IMR-90 (cell line): ENCODE data around the gene PDGFRA. TPM values are rescaled to one million over a fixed set of nuclear protein-coding genes. Genes with fewer than 3 reads are reported as not detected.

Experiments
- ATAC-seq: fragments of 200-7000 bp; cut with Tn5 transposase; 2 replicates; pipeline ENCODE4 v1.9.1; 2020; ENCODE audit warnings: low read depth, mild to moderate bottlenecking, moderate library complexity
- BruUV-seq: library from RNA; stranded (reverse); fragments of 400-500 nt; replicated peaks from 2 replicates; lab custom pipeline; 2021; lab: Mats Ljungman, UMichigan
- CTCF ChIA-PET: fragments of 300-600 bp; formaldehyde crosslinking; extraction: SDS; loops from one replicate; lab custom pipeline; 2021; ENCODE audit warnings: antibody characterized with exemption; lab: Yijun Ruan, JAX
- POLR2A ChIA-PET: fragments of 300-600 bp; sonication (Branson Sonifier 250); formaldehyde crosslinking; loops from one replicate; lab custom pipeline; 2022; ENCODE audit warnings: antibody characterized with exemption; ENCODE audit not compliant: unreplicated experiment; lab: Charles Lee
- DNase-seq: peaks from one replicate; pipeline ENCODE4 v3.0.0; 2013
- H2AFZ ChIP-seq: replicated peaks from 2 replicates; pipeline ENCODE3; 2013; ENCODE audit warnings: low read length, mild to moderate bottlenecking; ENCODE audit not compliant: poor library complexity
- H2AK5ac ChIP-seq: 2 replicates; pipeline ENCODE4 v1.6.1; 2013; ENCODE audit warnings: low read depth, low read length, inconsistent platforms
- H2AK9ac ChIP-seq: replicated peaks from 2 replicates; pipeline ENCODE3; 2013; ENCODE audit warnings: mild to moderate bottlenecking, low read depth, low read length, moderate library complexity; ENCODE audit not compliant: poor library complexity
- H2BK120ac ChIP-seq: 2 replicates; pipeline ENCODE4 v1.6.1; 2013; ENCODE audit warnings: low read depth, low read length, inconsistent platforms
- H2BK15ac ChIP-seq: 3 replicates; pipeline ENCODE4 v1.6.1; 2013; ENCODE audit warnings: low read depth, low read length, inconsistent platforms
- H2BK20ac ChIP-seq: 2 replicates; pipeline ENCODE4 v1.6.1; 2013; ENCODE audit warnings: low read depth, mild to moderate bottlenecking, inconsistent platforms, low read length, moderate library complexity
- H2BK5ac ChIP-seq: 2 replicates; pipeline ENCODE4 v1.6.1; 2013; ENCODE audit warnings: mild to moderate bottlenecking, low read depth, low read length, inconsistent platforms; ENCODE audit not compliant: poor library complexity, severe bottlenecking
- H3K14ac ChIP-seq: replicated peaks from 2 replicates; pipeline ENCODE4 v1.6.1; 2013; ENCODE audit warnings: low read depth, low read length, inconsistent platforms
- H3K18ac ChIP-seq: 2 replicates; pipeline ENCODE4 v1.6.1; 2013; ENCODE audit warnings: low read depth, low read length, control low read depth
- H3K23ac ChIP-seq: 2 replicates; pipeline ENCODE4 v1.6.1; 2013; ENCODE audit warnings: low read depth, low read length, inconsistent platforms
- H3K27ac ChIP-seq: 2 replicates; pipeline ENCODE4 v1.5.1; 2013; ENCODE audit warnings: mild to moderate bottlenecking, control low read depth, low read length; ENCODE audit not compliant: insufficient read depth
- H3K27me3 ChIP-seq: 2 replicates; pipeline ENCODE4 v1.6.1; 2013; ENCODE audit warnings: low read length; ENCODE audit not compliant: control insufficient read depth, insufficient read depth
- H3K36me3 ChIP-seq: 2 replicates; pipeline ENCODE4 v1.6.1; 2013; ENCODE audit warnings: low read length, mixed read lengths; ENCODE audit not compliant: control insufficient read depth, insufficient read depth
- H3K4ac ChIP-seq: 2 replicates; pipeline ENCODE4 v1.6.1; 2013; ENCODE audit warnings: low read depth, low read length, inconsistent platforms
- H3K4me1 ChIP-seq: 2 replicates; pipeline ENCODE4 v1.6.1; 2013; ENCODE audit warnings: low read length, mixed read lengths; ENCODE audit not compliant: control insufficient read depth, insufficient read depth
- H3K4me2 ChIP-seq: 2 replicates; pipeline ENCODE4 v1.6.1; 2013; ENCODE audit warnings: low read depth, mild to moderate bottlenecking, control low read depth, low read length, moderate library complexity
- H3K4me3 ChIP-seq: 2 replicates; pipeline ENCODE4 v1.5.1; 2013; ENCODE audit warnings: low read depth, mild to moderate bottlenecking, control low read depth, low read length, moderate library complexity; ENCODE audit not compliant: insufficient read depth
- H3K56ac ChIP-seq: 2 replicates; pipeline ENCODE4 v1.6.1; 2013; ENCODE audit warnings: low read length, inconsistent platforms; ENCODE audit not compliant: insufficient read depth; ENCODE audit errors: extremely low read depth
- H3K79me1 ChIP-seq, 2 experiments: 2 replicates each; pipeline ENCODE4 v1.6.1; 2013; ENCODE audit warnings: low read length in 2 of 2, inconsistent platforms in 1 of 2, low read depth in 1 of 2
- H3K9ac ChIP-seq: 2 replicates; pipeline ENCODE4 v1.6.1; 2013; ENCODE audit warnings: low read depth, low read length, control low read depth
- H3K9me1 ChIP-seq: 2 replicates; pipeline ENCODE4 v1.6.1; 2013; ENCODE audit warnings: low read length, inconsistent platforms; ENCODE audit not compliant: insufficient read depth
- H3K9me3 ChIP-seq: 2 replicates; pipeline ENCODE4 v1.6.1; 2013; ENCODE audit warnings: low read length; ENCODE audit not compliant: control insufficient read depth, insufficient read depth
- H4K20me1 ChIP-seq: 2 replicates; pipeline ENCODE4 v1.6.1; 2013; ENCODE audit warnings: low read length, inconsistent platforms; ENCODE audit not compliant: insufficient read depth
- H4K5ac ChIP-seq: 2 replicates; pipeline ENCODE4 v1.6.1; 2013; ENCODE audit warnings: mild to moderate bottlenecking, low read depth, low read length, control low read depth
- H4K8ac ChIP-seq, 2 experiments: 2 replicates each; pipeline ENCODE4 v1.6.1; 2013; ENCODE audit warnings: low read depth in 2 of 2, low read length in 2 of 2, control low read depth in 1 of 2, inconsistent platforms in 1 of 2
- H4K91ac ChIP-seq: 2 replicates; pipeline ENCODE4 v1.6.1; 2013; ENCODE audit warnings: low read depth, low read length, inconsistent platforms; ENCODE audit not compliant: insufficient read depth
- BHLHE40 ChIP-seq: fragments of 150-350 bp; IDR thresholded peaks from 2 replicates; pipeline ENCODE4 v1.6.1; 2016; ENCODE audit warnings: mild to moderate bottlenecking, low read depth, low read length
- CEBPB ChIP-seq: IDR thresholded peaks from 2 replicates; pipeline ENCODE4 v1.6.1; 2012; ENCODE audit warnings: low read depth, low read length, improper control_type of control experiment
- CHD1 ChIP-seq: IDR thresholded peaks from 2 replicates; pipeline ENCODE4 v1.6.1; 2012; ENCODE audit warnings: low read depth, low read length, improper control_type of control experiment
- MAFK ChIP-seq: IDR thresholded peaks from 2 replicates; pipeline ENCODE4 v1.6.1; 2012; ENCODE audit warnings: low read depth, low read length, improper control_type of control experiment
- MXI1 ChIP-seq: IDR thresholded peaks from 2 replicates; pipeline ENCODE4 v1.6.1; 2012; ENCODE audit warnings: low read depth, mild to moderate bottlenecking, low read length, moderate library complexity, borderline replicate concordance
- NFE2L2 ChIP-seq: fragments of 150-350 bp; IDR thresholded peaks from 2 replicates; pipeline ENCODE4 v1.6.1; 2016; ENCODE audit warnings: low read depth, mild to moderate bottlenecking, low read length
- POLR2A ChIP-seq: IDR thresholded peaks from 2 replicates; pipeline ENCODE4 v1.6.1; 2012; ENCODE audit warnings: mild to moderate bottlenecking, low read depth, low read length
- RCOR1 ChIP-seq: IDR thresholded peaks from 2 replicates; pipeline ENCODE4 v1.6.1; 2012; ENCODE audit warnings: mild to moderate bottlenecking, low read length, improper control_type of control experiment; ENCODE audit not compliant: insufficient replicate concordance
- RFX5 ChIP-seq: IDR thresholded peaks from 2 replicates; pipeline ENCODE4 v1.8.0; 2012; ENCODE audit warnings: low read depth, mild to moderate bottlenecking, low read length, moderate library complexity
- SMC3 ChIP-seq: fragments of 150-350 bp; IDR thresholded peaks from 2 replicates; pipeline ENCODE4 v1.6.1; 2016; ENCODE audit warnings: low read depth, mild to moderate bottlenecking, antibody characterized with exemption, low read length, moderate library complexity
- WGBS, 2 experiments: methylation state at CpG; one replicate each; pipeline versions ENCODE4 v1.1.5 to v1.1.7; 2013; ENCODE audit warnings: missing lambda C conversion rate in 2 of 2; ENCODE audit not compliant: insufficient read length in 1 of 2; ENCODE audit errors: extremely low coverage in 2 of 2; 5-methylcytosine and 5-hydroxymethylcytosine counted together
- dilution Hi-C: fragments of 300-500 bp; cut with HindIII; formaldehyde crosslinking; loops from one replicate; pipeline ENCODE4 v1.14.3; 2018; ENCODE audit warnings: low sequenced_read_pairs; ENCODE audit not compliant: unreplicated experiment
- in situ Hi-C: fragments of 300-500 bp; cut with MboI; formaldehyde crosslinking; loops from 3 replicates; pipeline ENCODE4 v1.14.3; 2019; ENCODE audit warnings: low sequenced_read_pairs, inconsistent platforms, mixed read lengths
- intact Hi-C: fragments of 100-400 bp; cut with micrococcal nuclease; formaldehyde crosslinking; loops from 2 replicates; pipeline ENCODE4 v1.10.0; 2022
- polyA plus RNA-seq, 3 experiments: library from polyadenylated mRNA; depleted of rRNA; stranded (reverse); fragments of >200 nt; gene quantifications; 2 replicates each; pipeline ENCODE4 v1.2.3, GENCODE V29; 2012; ENCODE audit warnings: low replicate concordance in 1 of 3
- total RNA-seq: library from RNA; depleted of rRNA; stranded (reverse); fragments of >200 nt; gene quantifications from 2 replicates; pipeline ENCODE4 v1.2.3, GENCODE V29; 2012
- TF ChIP-seq, protein P1 (sequence below): fragments of 150-350 bp; IDR thresholded peaks from 2 replicates; pipeline ENCODE4 v1.6.1; 2016; ENCODE audit warnings: low read depth, mild to moderate bottlenecking, low read length, moderate library complexity, borderline replicate concordance
- TF ChIP-seq, protein P2 (sequence below): fragments of 150-350 bp; IDR thresholded peaks from 2 replicates; pipeline ENCODE4 v1.6.1; 2017; ENCODE audit warnings: mild to moderate bottlenecking, antibody characterized with exemption, low read length, low read depth
- TF ChIP-seq, protein P3 (sequence below): conservative IDR thresholded peaks from 2 replicates; pipeline ENCODE4 v1.5.1; 2012; ENCODE audit warnings: mild to moderate bottlenecking, low read depth, low read length, improper control_type of control experiment

PDGFRA gene
- total and polyA plus RNA-seq, 2 of the 4 experiments (the other 2 are of a cell fraction), result 60.8 to 168 TPM

DNA sequence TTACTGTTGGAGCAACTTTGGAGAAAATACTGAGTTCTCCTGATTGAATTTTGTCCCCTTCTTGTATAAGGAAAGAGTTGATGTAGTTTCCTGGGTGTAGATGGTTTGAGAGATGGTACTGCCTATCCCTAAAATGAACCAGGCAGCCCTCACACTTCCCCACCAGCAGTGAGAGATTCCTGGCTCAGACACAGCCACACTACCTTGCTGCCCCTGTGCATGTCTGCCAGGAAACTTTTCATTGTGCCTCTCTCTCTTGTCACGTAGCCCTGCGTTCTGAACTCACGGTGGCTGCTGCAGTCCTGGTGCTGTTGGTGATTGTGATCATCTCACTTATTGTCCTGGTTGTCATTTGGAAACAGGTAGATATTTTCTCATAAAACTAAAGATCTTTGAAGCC, 45.2 kb downstream of the PDGFRA start:
- Histone ChIP-seq H4K8ac (no peak overlapping the region), H3K18ac (no peak overlapping the region), H2BK5ac (no peak overlapping the region), H4K91ac (no peak overlapping the region), H3K4me1 (peaks cover 16% of the 10 kb centered on the region), H3K9me1 (peaks cover 23% of the 10 kb centered on the region), H3K56ac (no peak overlapping the region), H3K4ac (no peak overlapping the region), H2BK15ac (no peak overlapping the region), H3K23ac (no peak overlapping the region), H3K4me2 (no peak overlapping the region), H3K36me3 (peaks cover 76% of the 10 kb centered on the region), H2AK9ac (no peak overlapping the region), H3K9ac (no peak overlapping the region), H2BK20ac (no peak overlapping the region), H3K4me3 (no peak overlapping the region), H3K79me1 (peaks cover 13 to 67% of the 10 kb centered on the region in 2 experiments), H4K20me1 (peaks cover 45% of the 10 kb centered on the region), H2BK120ac (no peak overlapping the region), H3K27me3 (no peaks in the 10 kb centered on the region), H2AK5ac (no peak overlapping the region), H4K5ac (no peak overlapping the region), H3K14ac (no peak overlapping the region), H3K27ac (no peak overlapping the region), H2AFZ (no peak overlapping the region), H3K9me3 (no peaks in the 10 kb centered on the region)
- dilution Hi-C loops (no loop called here), intact Hi-C loops (no loop called here), in situ Hi-C loops (no loop called here)
- ChIA-PET CTCF (no interaction called here), POLR2A (no interaction called here)
- TF ChIP-seq NFE2L2 (no peak), RCOR1 (no peak), CHD1 (no peak), RFX5 (no peak), POLR2A (no peak), MXI1 (no peak), CEBPB (no peak), MAFK (no peak), SMC3 (no peak), BHLHE40 (no peak)
- TF ChIP-seq, protein P1, sequence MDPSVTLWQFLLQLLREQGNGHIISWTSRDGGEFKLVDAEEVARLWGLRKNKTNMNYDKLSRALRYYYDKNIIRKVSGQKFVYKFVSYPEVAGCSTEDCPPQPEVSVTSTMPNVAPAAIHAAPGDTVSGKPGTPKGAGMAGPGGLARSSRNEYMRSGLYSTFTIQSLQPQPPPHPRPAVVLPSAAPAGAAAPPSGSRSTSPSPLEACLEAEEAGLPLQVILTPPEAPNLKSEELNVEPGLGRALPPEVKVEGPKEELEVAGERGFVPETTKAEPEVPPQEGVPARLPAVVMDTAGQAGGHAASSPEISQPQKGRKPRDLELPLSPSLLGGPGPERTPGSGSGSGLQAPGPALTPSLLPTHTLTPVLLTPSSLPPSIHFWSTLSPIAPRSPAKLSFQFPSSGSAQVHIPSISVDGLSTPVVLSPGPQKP, result no peak
- TF ChIP-seq, protein P2, sequence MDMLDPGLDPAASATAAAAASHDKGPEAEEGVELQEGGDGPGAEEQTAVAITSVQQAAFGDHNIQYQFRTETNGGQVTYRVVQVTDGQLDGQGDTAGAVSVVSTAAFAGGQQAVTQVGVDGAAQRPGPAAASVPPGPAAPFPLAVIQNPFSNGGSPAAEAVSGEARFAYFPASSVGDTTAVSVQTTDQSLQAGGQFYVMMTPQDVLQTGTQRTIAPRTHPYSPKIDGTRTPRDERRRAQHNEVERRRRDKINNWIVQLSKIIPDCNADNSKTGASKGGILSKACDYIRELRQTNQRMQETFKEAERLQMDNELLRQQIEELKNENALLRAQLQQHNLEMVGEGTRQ, result no peak
- TF ChIP-seq, protein P3, sequence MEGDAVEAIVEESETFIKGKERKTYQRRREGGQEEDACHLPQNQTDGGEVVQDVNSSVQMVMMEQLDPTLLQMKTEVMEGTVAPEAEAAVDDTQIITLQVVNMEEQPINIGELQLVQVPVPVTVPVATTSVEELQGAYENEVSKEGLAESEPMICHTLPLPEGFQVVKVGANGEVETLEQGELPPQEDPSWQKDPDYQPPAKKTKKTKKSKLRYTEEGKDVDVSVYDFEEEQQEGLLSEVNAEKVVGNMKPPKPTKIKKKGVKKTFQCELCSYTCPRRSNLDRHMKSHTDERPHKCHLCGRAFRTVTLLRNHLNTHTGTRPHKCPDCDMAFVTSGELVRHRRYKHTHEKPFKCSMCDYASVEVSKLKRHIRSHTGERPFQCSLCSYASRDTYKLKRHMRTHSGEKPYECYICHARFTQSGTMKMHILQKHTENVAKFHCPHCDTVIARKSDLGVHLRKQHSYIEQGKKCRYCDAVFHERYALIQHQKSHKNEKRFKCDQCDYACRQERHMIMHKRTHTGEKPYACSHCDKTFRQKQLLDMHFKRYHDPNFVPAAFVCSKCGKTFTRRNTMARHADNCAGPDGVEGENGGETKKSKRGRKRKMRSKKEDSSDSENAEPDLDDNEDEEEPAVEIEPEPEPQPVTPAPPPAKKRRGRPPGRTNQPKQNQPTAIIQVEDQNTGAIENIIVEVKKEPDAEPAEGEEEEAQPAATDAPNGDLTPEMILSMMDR, result no peak
- DNase-seq (no peak), ATAC-seq (no peak)
- no CpG with 5 or more reads among the region's 3 CpGs for WGBS, 2 experiments
- BruUV-seq, result no TSS peak
